Panc1 (cell line): Measurements from ENCODE around the gene PGM2.

Source experiments
- POLR2AphosphoS5 ChIP-seq: IDR thresholded peaks from 2 replicates; pipeline ENCODE4 v1.6.1; 2012; ENCODE audit warnings: mild to moderate bottlenecking, low read depth, low read length, moderate library complexity
- TF ChIP-seq, protein P1 (sequence below): fragments of 450-650 bp; IDR thresholded peaks from 2 replicates; pipeline ENCODE4 v1.5.1; 2017; ENCODE audit warnings: mild to moderate bottlenecking

DNA sequence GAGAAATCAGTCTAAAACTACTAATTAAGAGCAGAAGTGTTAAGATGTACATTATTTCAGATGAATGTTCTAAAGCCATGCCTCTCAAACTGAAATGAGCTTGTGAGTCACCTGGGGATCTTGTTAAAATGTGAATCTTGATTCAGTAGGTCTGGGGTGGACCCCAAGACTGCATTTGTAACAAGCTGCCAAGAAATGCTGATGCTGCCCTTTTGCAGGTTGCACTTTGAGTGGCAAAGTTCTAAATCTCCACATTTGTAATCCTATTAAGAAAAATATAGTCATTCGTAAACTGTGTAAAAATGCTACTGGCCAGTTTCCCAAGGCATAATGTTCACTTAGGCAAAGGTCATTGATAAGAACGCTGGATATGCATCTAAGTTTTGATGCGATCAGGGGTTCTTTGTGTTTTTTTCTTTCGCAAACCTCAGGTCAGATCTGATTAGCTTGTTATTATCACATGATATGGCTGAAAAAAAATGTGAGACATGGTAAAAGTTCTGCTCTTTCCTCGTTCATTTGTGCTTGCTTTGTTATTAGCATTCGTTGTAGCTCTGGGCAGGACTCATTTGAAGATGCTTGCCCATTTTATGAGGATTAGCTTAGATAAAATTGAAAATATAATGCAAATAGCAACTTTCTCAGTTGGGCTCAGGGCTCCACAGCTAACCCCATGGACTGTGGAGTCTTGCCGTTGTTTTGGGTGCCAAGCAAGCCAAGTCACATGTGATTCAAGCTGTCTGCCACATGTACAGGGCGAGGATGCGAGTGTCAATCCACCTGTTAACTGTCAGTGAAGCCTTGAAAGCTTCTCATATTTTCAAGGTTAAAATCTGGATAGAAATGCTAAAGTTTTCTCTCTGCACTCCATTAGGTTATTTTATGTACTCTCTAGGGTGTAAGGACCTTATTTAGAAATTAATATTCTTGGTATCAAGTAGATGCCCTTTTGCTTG, 76.5 kb downstream of the PGM2 start:
- no peak for TF ChIP-seq POLR2AphosphoS5
- TF ChIP-seq, protein P1, sequence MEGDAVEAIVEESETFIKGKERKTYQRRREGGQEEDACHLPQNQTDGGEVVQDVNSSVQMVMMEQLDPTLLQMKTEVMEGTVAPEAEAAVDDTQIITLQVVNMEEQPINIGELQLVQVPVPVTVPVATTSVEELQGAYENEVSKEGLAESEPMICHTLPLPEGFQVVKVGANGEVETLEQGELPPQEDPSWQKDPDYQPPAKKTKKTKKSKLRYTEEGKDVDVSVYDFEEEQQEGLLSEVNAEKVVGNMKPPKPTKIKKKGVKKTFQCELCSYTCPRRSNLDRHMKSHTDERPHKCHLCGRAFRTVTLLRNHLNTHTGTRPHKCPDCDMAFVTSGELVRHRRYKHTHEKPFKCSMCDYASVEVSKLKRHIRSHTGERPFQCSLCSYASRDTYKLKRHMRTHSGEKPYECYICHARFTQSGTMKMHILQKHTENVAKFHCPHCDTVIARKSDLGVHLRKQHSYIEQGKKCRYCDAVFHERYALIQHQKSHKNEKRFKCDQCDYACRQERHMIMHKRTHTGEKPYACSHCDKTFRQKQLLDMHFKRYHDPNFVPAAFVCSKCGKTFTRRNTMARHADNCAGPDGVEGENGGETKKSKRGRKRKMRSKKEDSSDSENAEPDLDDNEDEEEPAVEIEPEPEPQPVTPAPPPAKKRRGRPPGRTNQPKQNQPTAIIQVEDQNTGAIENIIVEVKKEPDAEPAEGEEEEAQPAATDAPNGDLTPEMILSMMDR: no peak
